ENCODE data around the gene MRAP2.

The MRAP2 gene, protein sequence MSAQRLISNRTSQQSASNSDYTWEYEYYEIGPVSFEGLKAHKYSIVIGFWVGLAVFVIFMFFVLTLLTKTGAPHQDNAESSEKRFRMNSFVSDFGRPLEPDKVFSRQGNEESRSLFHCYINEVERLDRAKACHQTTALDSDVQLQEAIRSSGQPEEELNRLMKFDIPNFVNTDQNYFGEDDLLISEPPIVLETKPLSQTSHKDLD

DNA sequence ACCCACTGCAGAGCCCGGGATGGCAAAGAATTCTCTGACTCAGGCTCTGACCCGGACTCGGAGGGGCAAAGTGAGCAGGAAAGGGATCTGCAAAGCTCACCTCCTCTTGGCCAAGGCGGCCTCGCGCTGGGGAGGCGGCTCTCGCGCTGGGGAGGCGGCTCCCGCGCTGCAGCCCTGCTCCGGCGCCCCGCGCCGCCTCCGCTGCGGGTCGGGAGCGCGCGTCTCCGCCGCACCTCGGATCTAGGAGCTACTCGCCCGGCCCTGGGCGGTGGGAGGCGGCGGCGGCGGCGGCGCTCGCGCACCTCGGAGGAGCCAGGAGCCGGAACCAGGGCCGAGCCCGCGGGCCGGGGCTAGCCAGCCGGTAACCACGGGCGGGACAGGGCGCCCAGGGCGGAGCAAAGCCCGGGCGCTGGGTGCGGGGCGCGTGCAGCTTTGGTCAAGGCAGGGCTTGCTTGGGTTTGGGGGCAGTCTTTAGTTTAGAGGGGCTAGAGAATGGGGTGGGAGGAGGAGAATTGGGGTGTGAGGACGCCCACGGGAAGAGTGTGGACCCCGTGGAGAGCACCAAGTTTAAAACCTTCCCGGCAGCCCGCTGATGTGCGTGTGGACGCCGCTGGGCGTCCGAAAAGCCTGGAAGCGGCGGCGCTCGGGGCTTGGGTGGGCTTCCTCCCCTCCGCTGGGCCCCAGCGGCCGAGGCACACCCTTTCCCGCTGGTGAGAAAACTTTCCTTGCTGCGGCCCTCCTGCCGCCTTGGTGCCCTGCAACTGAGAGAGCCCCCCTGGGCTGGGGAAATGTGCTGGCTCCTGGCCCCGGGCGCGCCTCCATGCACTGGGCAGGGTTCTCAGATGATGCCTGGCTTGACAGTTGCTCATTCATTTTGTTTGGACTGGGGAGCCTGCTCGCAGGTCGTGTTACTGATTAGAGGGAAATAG lies at the start of gene MRAP2:
MRAP2 (plus strand) TSS at position 250 of the 929 bp plus-strand sequence. CDS start 21,547 bp downstream, outside the sequence.
- peak; percentile 76 for DNase-seq
- TF ChIP-seq POLR2A (IDR thresholded peaks at IDR 0.05; ENCODE audit: low read length) (no peak), GATA1 (IDR thresholded peaks at IDR 0.05; ENCODE audit: low read depth, low read length) (no peak)

DNA sequence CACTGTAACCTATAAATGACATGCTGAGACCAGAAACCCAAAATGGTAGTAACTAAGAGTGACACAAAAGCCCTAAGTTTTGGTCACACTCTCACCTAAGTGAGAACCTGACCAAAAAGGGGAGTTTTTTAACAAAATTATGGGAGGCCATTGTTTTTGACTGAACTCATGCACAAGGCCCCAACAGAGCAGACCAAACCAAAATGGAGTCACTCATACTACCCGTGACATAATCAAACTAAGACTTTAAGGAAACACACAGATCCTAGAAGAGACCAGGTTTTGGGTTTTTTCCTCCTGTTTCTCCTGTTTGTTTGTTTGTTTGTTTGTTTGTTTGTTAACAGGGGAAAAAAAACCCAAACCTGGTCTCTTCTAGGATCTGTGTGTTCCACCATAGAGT lies 49.2 kb upstream of the MRAP2 start:
- TF ChIP-seq GATA1 (IDR thresholded peaks at IDR 0.05; ENCODE audit: low read depth, low read length), result no peak
- TF ChIP-seq POLR2A (IDR thresholded peaks at IDR 0.05; ENCODE audit: low read length), result no peak
- DNase-seq, result no peak

DNA sequence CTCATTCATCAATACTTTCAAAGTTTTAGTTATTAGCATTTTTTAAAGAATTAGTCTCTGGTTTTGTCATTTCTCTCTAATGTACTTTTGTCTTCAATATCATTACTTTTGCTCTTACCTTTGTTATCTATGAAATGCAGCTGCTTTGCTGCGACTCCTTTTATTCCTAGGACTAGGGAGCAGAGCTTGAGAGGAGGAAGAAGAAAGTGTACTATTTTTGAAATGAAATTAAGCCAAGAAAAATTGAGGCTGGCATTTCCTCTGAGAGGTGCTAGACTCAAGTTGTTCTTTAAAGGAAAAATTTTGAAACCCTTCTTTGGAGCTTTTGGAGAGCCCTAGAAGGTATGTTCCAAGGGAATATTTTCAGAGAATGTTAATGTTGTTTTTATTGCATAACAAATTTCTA lies 48.3 kb upstream of the MRAP2 start:
- peak; percentile 10 to 49 for DNase-seq
- TF ChIP-seq GATA1 (IDR thresholded peaks at IDR 0.05; ENCODE audit: low read depth, low read length), result no peak
- TF ChIP-seq POLR2A (IDR thresholded peaks at IDR 0.05; ENCODE audit: low read length), result no peak

DNA sequence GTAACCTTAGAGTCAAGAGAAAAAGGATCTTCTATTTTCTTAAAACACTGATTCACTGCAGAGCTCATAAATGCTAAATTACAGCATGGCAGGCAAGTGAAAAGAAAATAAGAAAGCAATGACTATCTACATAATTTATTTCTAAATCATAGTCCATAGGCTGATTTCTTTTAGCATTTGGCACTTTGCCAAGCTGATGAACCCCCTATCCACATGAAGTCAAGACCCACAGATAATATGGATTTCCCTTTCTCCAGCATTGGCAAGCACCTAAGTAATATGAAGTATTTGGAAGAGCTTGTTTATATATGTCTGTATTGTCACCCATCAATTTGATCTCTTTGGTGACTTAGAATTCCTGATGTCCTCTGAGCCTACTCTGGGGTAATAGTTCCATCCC lies 47.9 kb upstream of the MRAP2 start:
- TF ChIP-seq POLR2A (IDR thresholded peaks at IDR 0.05; ENCODE audit: low read length), result no peak
- no peak for TF ChIP-seq GATA1 (IDR thresholded peaks at IDR 0.05; ENCODE audit: low read depth, low read length)
- peak in 1 of 2 experiments; percentile 8 for DNase-seq

DNA sequence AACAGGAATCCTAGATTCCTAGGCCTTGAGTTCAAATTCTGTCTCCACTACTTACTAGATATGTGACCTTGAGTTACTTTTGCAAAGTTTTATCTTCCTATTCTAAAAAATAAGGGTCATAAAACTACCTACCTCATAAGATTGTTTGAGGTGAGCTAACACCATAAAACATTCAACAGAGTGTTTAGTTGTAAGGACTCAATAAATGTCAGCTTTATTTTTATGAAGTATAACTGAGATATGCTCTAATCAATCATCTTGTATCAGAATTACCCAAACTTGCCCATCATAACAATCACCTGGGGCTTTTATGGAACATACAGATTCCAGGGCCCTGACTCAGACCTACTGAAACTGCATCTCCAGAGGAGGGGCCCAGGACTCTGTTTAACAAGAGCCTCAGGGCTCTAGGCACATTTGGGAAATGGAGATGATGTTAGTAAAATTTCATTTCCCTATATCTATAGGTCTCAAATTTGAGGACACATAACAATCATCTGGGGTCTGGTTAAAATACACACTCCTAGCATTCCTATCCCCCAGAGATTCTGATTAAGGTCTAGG lies 35.5 kb upstream of the MRAP2 start:
- TF ChIP-seq POLR2A (IDR thresholded peaks at IDR 0.05; ENCODE audit: low read length) (no peak), GATA1 (IDR thresholded peaks at IDR 0.05; ENCODE audit: low read depth, low read length) (no peak)
- DNase-seq, result no peak

DNA sequence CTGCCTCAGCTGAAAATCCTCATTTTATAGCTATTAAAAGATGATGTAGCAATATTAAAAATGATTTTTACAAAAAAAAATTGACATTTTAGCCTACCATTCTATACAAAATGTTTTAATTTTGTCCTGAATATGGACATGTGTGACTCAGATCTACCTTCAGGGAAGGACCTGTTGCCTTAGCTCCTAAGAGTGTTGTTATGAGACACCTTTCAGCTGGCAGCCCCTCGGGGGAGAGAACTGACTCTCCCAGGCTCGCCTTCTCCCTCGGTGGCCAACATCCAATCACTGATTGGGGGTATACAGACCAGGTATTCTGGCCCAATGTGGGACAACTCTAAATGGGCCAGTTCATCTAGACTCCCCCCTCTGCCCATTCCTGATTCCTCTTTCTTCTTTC lies 32.5 kb upstream of the MRAP2 start:
- TF ChIP-seq GATA1 (IDR thresholded peaks at IDR 0.05; ENCODE audit: low read depth, low read length) (no peak), POLR2A (IDR thresholded peaks at IDR 0.05; ENCODE audit: low read length) (no peak)
- no peak for DNase-seq

DNA sequence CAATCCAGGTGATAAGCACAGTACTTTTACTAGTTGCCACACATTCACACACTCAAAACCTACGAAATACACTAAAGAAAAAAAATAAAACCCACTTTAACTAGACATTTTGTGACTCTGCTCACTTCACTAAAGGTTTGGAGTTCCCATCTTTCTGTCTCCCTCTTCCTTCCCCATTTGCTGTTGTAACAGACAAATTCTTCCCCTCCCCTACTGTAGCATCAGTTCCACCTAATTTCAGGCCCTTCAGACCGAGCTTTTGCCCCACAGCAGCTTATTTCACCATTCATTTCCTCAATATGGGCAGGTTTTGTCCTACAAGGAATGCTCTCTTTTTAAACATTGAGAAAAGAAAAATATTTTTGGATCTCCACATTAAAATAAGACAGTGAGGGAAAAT lies 31.3 kb upstream of the MRAP2 start:
- DNase-seq, result no peak
- TF ChIP-seq GATA1 (IDR thresholded peaks at IDR 0.05; ENCODE audit: low read depth, low read length) (no peak), POLR2A (IDR thresholded peaks at IDR 0.05; ENCODE audit: low read length) (no peak)

DNA sequence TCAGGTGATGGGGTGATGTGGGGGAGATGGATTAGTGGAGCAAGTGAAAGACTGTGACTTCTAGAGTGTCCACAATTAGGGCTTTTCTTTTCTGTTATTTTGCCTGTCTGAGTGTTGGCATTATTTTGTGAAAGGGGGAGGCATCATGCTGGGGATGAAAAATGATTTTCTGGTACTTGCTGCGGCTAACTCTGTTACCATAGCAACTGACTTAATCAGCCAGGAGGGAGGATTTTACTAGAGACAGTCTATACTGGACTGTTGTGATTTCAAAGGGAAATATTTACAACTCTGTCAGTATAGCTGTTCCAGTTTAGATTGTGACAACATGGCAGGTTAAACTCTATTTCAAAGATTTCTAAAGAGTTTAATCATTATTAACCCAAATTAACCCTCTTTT lies 30.4 kb upstream of the MRAP2 start:
- no peak for DNase-seq
- no peak for TF ChIP-seq POLR2A (IDR thresholded peaks at IDR 0.05; ENCODE audit: low read length)
- TF ChIP-seq GATA1 (IDR thresholded peaks at IDR 0.05; ENCODE audit: low read depth, low read length), result no peak

DNA sequence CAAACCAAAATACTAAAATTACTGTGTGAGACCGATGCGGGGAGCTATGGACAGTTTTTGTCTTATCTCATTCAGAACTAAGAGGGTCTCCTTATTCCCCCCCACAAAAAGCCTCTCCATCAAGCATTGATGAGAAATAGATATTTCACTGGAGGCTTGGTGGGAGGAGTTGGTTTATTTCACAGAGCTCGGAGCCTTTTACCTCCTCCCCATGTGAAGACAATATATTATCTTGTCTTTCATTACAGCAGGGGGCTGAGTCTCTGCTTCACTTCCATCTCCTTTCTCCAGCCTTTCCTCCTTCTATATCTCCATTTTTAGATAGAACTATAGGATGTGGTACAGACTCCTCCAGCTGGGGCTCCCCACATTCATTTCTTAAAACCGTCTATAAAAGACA lies 29.9 kb upstream of the MRAP2 start:
- DNase-seq, result no peak
- TF ChIP-seq GATA1 (IDR thresholded peaks at IDR 0.05; ENCODE audit: low read depth, low read length), result no peak
- no peak for TF ChIP-seq POLR2A (IDR thresholded peaks at IDR 0.05; ENCODE audit: low read length)

DNA sequence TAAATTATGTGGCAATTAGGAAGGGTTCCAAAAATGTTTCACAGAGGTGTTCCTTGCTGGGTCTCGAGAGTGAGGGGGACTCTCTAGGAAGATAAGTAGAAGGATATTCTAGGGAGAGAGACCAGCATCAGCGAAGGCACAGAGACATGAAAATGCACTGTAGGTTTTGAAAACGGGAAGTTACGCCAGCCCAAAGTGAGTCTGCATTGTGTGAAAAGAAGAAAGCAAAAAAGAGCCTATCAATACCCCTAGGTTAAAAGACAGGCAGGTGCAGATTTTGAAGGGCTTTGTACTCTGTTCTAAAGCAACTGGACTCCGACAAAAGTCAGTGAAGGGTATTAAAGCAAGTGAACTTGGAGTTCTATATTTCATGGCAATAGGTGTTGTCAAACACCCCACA lies 25.7 kb upstream of the MRAP2 start:
- DNase-seq, result no peak
- TF ChIP-seq POLR2A (IDR thresholded peaks at IDR 0.05; ENCODE audit: low read length), result no peak
- TF ChIP-seq GATA1 (IDR thresholded peaks at IDR 0.05; ENCODE audit: low read depth, low read length), result no peak

DNA sequence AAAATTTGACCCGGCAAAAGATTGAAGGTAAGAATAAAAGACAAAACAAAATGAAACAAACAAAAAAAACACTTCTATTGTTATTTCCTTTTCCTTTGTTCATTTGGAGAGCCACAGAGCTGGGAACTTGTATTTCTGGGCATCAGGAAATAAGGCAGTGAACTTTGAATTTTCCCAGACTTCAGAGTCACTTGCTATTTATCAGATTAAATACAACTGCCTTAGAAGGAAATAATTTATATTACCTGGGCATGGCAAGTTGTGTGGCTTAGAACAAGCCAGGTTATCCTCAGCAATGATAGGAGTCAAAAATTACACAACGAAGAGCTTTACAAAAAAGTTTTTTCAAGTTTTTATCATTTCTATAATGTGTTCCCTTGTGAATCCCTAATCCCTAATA lies 20.2 kb upstream of the MRAP2 start:
- DNase-seq, result no peak
- TF ChIP-seq POLR2A (IDR thresholded peaks at IDR 0.05; ENCODE audit: low read length), result no peak
- no peak for TF ChIP-seq GATA1 (IDR thresholded peaks at IDR 0.05; ENCODE audit: low read depth, low read length)

DNA sequence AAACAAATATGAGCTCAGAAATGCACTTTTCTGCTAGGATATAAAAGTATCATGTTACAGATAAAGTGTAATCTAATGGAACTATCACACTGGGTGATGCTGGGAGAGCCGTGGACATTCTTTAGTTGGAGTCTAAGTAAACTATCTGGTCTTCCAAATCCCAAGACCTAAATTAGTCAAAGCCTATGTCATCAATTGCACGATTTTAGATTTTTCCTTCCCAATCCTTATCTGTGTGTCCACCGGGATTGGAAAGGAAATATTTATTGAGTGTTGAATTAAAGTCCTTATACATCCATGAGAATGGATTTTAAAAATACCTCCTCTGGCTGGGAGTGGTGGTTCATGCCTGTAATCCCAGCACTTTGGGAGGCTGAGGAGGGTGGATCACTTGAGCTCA lies 19.6 kb upstream of the MRAP2 start:
- TF ChIP-seq GATA1 (IDR thresholded peaks at IDR 0.05; ENCODE audit: low read depth, low read length), result no peak
- TF ChIP-seq POLR2A (IDR thresholded peaks at IDR 0.05; ENCODE audit: low read length), result no peak
- DNase-seq, result no peak

DNA sequence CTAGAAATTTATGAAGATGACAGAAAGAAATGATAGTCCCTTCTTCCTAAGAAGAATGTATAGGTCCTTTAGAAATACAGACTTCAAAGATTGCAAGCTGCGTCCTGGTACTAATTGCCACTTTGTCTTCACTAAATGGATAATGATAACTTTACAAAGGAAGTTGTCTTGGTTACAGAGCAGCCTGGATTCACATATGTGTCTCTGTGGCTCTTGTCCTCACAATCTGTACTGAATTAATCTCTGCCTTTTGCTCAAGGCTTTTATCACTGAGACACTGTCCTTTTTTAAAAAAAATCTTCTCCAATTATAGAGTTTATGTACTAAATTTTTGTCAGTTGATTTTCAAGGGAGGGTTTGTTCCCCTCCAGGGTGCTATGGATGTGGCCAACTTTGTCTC lies 17.5 kb upstream of the MRAP2 start:
- TF ChIP-seq GATA1 (IDR thresholded peaks at IDR 0.05; ENCODE audit: low read depth, low read length) (no peak), POLR2A (IDR thresholded peaks at IDR 0.05; ENCODE audit: low read length) (no peak)
- no peak for DNase-seq

DNA sequence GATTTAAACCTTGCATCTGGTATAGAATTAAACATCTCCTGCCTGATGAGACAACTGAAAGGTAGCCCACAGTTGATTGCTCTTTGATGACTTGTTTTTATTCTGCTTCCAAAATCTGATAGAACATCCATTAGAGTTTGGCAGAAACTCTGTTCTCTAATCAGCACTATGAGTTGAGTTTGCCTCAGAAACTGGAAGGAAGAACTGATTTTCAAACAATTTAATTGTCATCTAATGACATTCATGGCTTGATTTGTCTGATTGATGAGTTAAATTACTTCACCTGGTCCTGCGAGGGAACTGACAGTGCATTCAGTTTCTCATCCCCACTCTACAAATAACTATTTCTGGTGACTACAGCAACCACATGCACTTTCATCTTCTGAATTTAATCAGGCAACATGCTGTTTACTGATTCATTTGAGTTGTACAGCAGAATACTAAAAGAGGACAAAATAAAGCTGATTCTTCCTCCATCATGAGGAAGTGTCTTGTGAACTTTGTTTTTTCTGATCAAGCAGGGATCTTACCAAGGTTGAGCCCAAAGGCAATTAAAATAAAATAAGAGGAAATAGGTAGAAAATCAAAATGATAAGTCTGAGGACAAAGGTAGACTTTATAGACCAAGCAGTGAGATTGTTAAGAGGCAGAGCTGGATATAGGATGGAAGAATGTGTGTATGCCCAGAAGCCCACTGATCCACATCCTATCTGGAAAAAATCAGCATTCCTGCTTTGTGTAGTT lies 15.7 kb upstream of the MRAP2 start:
- no peak for DNase-seq
- TF ChIP-seq POLR2A (IDR thresholded peaks at IDR 0.05; ENCODE audit: low read length), result no peak
- TF ChIP-seq GATA1 (IDR thresholded peaks at IDR 0.05; ENCODE audit: low read depth, low read length), result no peak
